ENCODE results near the gene PCBP1.

GRCh38 chr2:70123051-70123828, 36.0 kb downstream of the PCBP1 start:
- TF ChIP-seq, protein P1, sequence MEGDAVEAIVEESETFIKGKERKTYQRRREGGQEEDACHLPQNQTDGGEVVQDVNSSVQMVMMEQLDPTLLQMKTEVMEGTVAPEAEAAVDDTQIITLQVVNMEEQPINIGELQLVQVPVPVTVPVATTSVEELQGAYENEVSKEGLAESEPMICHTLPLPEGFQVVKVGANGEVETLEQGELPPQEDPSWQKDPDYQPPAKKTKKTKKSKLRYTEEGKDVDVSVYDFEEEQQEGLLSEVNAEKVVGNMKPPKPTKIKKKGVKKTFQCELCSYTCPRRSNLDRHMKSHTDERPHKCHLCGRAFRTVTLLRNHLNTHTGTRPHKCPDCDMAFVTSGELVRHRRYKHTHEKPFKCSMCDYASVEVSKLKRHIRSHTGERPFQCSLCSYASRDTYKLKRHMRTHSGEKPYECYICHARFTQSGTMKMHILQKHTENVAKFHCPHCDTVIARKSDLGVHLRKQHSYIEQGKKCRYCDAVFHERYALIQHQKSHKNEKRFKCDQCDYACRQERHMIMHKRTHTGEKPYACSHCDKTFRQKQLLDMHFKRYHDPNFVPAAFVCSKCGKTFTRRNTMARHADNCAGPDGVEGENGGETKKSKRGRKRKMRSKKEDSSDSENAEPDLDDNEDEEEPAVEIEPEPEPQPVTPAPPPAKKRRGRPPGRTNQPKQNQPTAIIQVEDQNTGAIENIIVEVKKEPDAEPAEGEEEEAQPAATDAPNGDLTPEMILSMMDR (IDR thresholded peaks at IDR 0.05), result no peak
- TF ChIP-seq ZNF302 (CRISPR knock-in tag; IDR thresholded peaks at IDR 0.05) (no peak), RAD21 (conservative IDR thresholded peaks at IDR 0.05 in 1 of 2, IDR thresholded peaks at IDR 0.05 in 1 of 2) (no peak), POLR2A (IDR thresholded peaks at IDR 0.05; ENCODE audit: low read length) (no peak), CEBPB (IDR thresholded peaks at IDR 0.05) (no peak), USF2 (IDR thresholded peaks at IDR 0.05) (no peak), SMC3 (IDR thresholded peaks at IDR 0.05) (no peak), HOXA7 (CRISPR knock-in tag; IDR thresholded peaks at IDR 0.05) (no peak), MAX (IDR thresholded peaks at IDR 0.05) (no peak), EP300 (IDR thresholded peaks at IDR 0.05) (no peak), HMGXB4 (CRISPR knock-in tag; IDR thresholded peaks at IDR 0.05; ENCODE audit: borderline replicate concordance) (no peak), CHD2 (IDR thresholded peaks at IDR 0.05; ENCODE audit: low read length, partially characterized antibody) (no peak)
- TF ChIP-seq, protein P2, sequence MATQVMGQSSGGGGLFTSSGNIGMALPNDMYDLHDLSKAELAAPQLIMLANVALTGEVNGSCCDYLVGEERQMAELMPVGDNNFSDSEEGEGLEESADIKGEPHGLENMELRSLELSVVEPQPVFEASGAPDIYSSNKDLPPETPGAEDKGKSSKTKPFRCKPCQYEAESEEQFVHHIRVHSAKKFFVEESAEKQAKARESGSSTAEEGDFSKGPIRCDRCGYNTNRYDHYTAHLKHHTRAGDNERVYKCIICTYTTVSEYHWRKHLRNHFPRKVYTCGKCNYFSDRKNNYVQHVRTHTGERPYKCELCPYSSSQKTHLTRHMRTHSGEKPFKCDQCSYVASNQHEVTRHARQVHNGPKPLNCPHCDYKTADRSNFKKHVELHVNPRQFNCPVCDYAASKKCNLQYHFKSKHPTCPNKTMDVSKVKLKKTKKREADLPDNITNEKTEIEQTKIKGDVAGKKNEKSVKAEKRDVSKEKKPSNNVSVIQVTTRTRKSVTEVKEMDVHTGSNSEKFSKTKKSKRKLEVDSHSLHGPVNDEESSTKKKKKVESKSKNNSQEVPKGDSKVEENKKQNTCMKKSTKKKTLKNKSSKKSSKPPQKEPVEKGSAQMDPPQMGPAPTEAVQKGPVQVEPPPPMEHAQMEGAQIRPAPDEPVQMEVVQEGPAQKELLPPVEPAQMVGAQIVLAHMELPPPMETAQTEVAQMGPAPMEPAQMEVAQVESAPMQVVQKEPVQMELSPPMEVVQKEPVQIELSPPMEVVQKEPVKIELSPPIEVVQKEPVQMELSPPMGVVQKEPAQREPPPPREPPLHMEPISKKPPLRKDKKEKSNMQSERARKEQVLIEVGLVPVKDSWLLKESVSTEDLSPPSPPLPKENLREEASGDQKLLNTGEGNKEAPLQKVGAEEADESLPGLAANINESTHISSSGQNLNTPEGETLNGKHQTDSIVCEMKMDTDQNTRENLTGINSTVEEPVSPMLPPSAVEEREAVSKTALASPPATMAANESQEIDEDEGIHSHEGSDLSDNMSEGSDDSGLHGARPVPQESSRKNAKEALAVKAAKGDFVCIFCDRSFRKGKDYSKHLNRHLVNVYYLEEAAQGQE (IDR thresholded peaks at IDR 0.05), result no peak

All from A549 (cell line).